Right hindlimb (tissue), 1 donor: ENCODE data around the gene KCNK18.

ENCODE experiments used
- DNase-seq: peaks from one replicate; pipeline ENCODE4 v3.0.0-alpha.2; 2018

Gene KCNK18

GRCh38 chr10:117254774-117255735, 57.8 kb downstream of the KCNK18 start:
- no peak for DNase-seq

GRCh38 chr10:117255835-117256460, 58.7 kb downstream of the KCNK18 start:
- DNase-seq = no peak

DNA sequence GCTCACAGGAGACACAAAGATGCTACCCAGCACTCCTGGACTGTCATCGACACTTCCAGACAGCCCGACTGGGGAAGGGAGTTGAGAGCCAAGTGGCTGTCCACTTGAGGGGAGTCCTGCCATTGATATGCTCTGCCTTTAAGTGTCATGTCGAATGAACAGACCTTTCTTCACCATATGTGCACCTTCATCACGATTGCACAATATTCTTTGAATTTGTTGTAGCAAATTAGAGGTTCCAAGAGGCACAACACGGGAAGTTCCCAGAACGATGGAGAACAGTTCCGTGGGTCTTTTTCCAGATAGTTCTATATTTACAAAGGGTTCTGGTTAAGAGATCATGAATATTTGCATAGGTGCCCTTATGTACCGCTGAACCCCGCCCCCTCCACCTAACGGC, 59.6 kb downstream of the KCNK18 start:
- DNase-seq = no peak

GRCh38 chr10:117257721-117258120, 60.4 kb downstream of the KCNK18 start:
- no peak for DNase-seq

DNA sequence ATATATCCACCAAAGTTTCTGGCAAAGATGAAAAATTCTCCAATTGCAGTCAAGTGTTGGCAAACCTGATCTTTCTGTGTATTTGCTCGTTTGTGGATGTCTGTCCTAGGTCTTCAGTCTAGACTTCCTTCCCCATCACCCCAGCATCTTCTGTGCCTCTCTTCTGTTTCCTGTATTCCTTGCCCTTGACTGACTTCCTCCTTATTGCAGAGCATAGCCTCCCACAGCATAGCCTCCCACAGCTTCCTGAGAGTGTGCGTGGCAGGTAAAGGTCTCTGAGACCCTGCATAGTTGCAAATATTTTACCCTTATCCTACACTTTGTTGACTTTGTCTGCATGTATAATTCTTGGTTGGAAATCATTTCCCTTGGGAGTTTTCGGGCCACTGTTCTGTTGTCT, 62.0 kb downstream of the KCNK18 start:
- no peak for DNase-seq
